Loucy (cell line): ENCODE data around the gene RNF19B.

Source experiments
- H2AFZ ChIP-seq: fragments of 200-600 bp; sonication (generic); 2 replicates; pipeline ENCODE4 v1.6.0; 2016; ENCODE audit warnings: antibody characterized with exemption, mild to moderate bottlenecking, low read length, moderate library complexity
- H3F3A ChIP-seq: fragments of 200-600 bp; 2 replicates; pipeline ENCODE4 v1.6.0; 2016; ENCODE audit warnings: antibody characterized with exemption, low read depth, mild to moderate bottlenecking
- H3K27me3 ChIP-seq: fragments of 200-600 bp; sonication (generic); 2 replicates; pipeline ENCODE4 v1.6.1; 2014; ENCODE audit warnings: low read length, mild to moderate bottlenecking; ENCODE audit not compliant: insufficient read depth, poor library complexity, severe bottlenecking
- H3K36me3 ChIP-seq: fragments of 200-600 bp; sonication (generic); 2 replicates; pipeline ENCODE4 v1.6.1; 2016; ENCODE audit warnings: low read length; ENCODE audit not compliant: insufficient read depth
- H3K4me1 ChIP-seq: fragments of 200-600 bp; sonication (generic); 2 replicates; pipeline ENCODE4 v1.5.1; 2014; ENCODE audit warnings: low read length, mild to moderate bottlenecking; ENCODE audit not compliant: insufficient read depth, poor library complexity, severe bottlenecking
- H3K4me2 ChIP-seq: fragments of 200-600 bp; sonication (generic); 2 replicates; pipeline ENCODE4 v1.6.0; 2014; ENCODE audit warnings: antibody characterized with exemption, low read length, low read depth, mild to moderate bottlenecking; ENCODE audit not compliant: poor library complexity, severe bottlenecking
- H3K4me3 ChIP-seq: fragments of 200-600 bp; sonication (generic); 2 replicates; pipeline ENCODE4 v1.5.1; 2014; ENCODE audit warnings: low read length, mild to moderate bottlenecking, mixed read lengths; ENCODE audit not compliant: poor library complexity, severe bottlenecking
- H3K79me2 ChIP-seq: fragments of 200-600 bp; sonication (generic); 2 replicates; pipeline ENCODE4 v1.6.1; 2014; ENCODE audit warnings: low read length; ENCODE audit not compliant: insufficient read depth
- H3K9ac ChIP-seq: fragments of 200-600 bp; sonication (generic); 2 replicates; pipeline ENCODE4 v1.6.0; 2014; ENCODE audit warnings: mild to moderate bottlenecking, low read depth, low read length, moderate library complexity; ENCODE audit not compliant: poor library complexity, severe bottlenecking
- H3K9me2 ChIP-seq: fragments of 200-600 bp; sonication (generic); replicated peaks from 2 replicates; pipeline ENCODE4 v1.6.1; 2016; ENCODE audit warnings: low read depth, low read length, mixed read lengths
- H3K9me3 ChIP-seq: fragments of 200-600 bp; sonication (generic); 2 replicates; pipeline ENCODE4 v1.6.1; 2014; ENCODE audit warnings: mild to moderate bottlenecking, antibody characterized with exemption, low read length, low read depth; ENCODE audit not compliant: insufficient read depth
- H4K20me1 ChIP-seq: fragments of 200-600 bp; sonication (generic); 2 replicates; pipeline ENCODE4 v1.6.0; 2014; ENCODE audit warnings: antibody characterized with exemption, low read length, mild to moderate bottlenecking; ENCODE audit not compliant: insufficient read depth, poor library complexity, severe bottlenecking
- EZH2phosphoT487 ChIP-seq: fragments of 200-600 bp; IDR thresholded peaks from 2 replicates; pipeline ENCODE4 v1.6.1; 2018; ENCODE audit warnings: antibody characterized with exemption, mild to moderate bottlenecking, moderate library complexity, borderline replicate concordance
- TF ChIP-seq, protein P1 (sequence below): fragments of 200-600 bp; sonication (generic); conservative IDR thresholded peaks from 2 replicates; pipeline ENCODE4 v1.5.1; 2014; ENCODE audit warnings: mild to moderate bottlenecking, antibody characterized with exemption, low read length

The RNF19B gene

DNA sequence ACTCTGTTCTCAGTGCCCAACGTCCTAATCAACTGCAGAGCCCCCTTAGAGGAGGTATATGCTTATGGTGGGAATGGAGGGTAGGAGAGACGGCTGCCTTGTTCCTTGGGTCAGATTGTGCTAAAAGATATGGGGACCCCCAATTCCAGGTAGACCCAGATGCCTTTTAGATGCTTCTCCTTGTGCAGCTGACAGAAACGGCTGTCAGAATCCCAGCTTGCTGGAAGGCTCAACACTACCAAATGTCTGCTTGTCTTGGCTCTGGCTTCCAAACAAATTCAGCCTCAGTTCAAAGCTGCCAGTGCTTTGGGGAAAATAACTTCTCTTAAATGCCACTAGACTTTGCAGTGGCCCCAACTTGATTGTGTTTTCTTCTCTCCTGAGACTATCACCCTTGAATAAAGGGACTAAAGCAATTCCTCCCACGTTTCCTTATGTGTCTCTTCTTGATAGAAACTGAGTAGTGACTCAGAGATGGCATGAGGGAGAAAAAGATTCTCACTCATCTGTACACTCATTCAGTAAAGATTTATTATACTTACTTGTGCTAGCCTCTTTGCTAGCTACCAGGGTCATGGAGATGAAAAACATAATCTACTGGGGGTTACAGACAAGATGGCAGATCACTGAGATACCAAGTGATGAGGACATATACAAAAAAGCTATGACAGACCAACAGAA lies 3.4 kb upstream of the RNF19B start:
- H3K9me3 ChIP-seq: no peaks in the 10 kb centered on the region
- no peak overlapping the region for H3K9ac ChIP-seq
- H3K36me3 ChIP-seq: no peaks in the 10 kb centered on the region
- H3K4me2 ChIP-seq: no peak overlapping the region
- H3K9me2 ChIP-seq: no peaks in the 10 kb centered on the region
- no peaks in the 10 kb centered on the region for H3F3A ChIP-seq
- H3K27me3 ChIP-seq: peaks cover 30% of the 10 kb centered on the region
- peaks cover under 1% of the 10 kb centered on the region for H3K4me1 ChIP-seq
- TF ChIP-seq EZH2phosphoT487: no peak
- TF ChIP-seq, protein P1, sequence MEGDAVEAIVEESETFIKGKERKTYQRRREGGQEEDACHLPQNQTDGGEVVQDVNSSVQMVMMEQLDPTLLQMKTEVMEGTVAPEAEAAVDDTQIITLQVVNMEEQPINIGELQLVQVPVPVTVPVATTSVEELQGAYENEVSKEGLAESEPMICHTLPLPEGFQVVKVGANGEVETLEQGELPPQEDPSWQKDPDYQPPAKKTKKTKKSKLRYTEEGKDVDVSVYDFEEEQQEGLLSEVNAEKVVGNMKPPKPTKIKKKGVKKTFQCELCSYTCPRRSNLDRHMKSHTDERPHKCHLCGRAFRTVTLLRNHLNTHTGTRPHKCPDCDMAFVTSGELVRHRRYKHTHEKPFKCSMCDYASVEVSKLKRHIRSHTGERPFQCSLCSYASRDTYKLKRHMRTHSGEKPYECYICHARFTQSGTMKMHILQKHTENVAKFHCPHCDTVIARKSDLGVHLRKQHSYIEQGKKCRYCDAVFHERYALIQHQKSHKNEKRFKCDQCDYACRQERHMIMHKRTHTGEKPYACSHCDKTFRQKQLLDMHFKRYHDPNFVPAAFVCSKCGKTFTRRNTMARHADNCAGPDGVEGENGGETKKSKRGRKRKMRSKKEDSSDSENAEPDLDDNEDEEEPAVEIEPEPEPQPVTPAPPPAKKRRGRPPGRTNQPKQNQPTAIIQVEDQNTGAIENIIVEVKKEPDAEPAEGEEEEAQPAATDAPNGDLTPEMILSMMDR: no peak
- peaks cover 11% of the 10 kb centered on the region for H4K20me1 ChIP-seq
- H3K4me3 ChIP-seq: no peak overlapping the region
- H3K79me2 ChIP-seq: peaks cover 10% of the 10 kb centered on the region
- H2AFZ ChIP-seq: no peak overlapping the region

DNA sequence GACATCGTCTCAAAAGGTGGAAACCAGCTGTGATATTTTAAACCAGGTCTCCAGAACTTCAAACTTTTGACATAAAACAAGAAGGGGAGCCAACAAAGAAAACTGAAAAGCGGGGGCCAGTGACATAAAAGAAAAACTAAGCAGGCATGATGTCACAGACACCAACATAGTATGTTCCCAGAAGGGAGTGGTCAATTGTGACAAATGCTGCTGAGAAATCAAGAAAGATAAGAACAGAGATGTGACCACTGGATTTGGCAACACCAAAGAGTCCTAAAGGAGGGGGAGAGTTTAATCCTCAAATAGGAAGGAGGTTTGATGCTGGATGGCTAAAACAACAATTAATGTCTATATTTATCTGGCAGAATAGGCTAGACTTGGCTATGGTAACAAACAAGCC lies 2.3 kb upstream of the RNF19B start:
- no peak overlapping the region for H3K4me3 ChIP-seq
- H3K27me3 ChIP-seq: peaks cover 30% of the 10 kb centered on the region
- no peak overlapping the region for H3K9ac ChIP-seq
- H3K9me2 ChIP-seq: no peaks in the 10 kb centered on the region
- H3K4me2 ChIP-seq: no peak overlapping the region
- H3K79me2 ChIP-seq: peaks cover 21% of the 10 kb centered on the region
- H3K4me1 ChIP-seq: peaks cover 12% of the 10 kb centered on the region
- H3F3A ChIP-seq: no peaks in the 10 kb centered on the region
- no peak overlapping the region for H2AFZ ChIP-seq
- H3K36me3 ChIP-seq: no peaks in the 10 kb centered on the region
- TF ChIP-seq, protein P1: no peak
- no peak for TF ChIP-seq EZH2phosphoT487
- H4K20me1 ChIP-seq: peaks cover 18% of the 10 kb centered on the region
- no peaks in the 10 kb centered on the region for H3K9me3 ChIP-seq

DNA sequence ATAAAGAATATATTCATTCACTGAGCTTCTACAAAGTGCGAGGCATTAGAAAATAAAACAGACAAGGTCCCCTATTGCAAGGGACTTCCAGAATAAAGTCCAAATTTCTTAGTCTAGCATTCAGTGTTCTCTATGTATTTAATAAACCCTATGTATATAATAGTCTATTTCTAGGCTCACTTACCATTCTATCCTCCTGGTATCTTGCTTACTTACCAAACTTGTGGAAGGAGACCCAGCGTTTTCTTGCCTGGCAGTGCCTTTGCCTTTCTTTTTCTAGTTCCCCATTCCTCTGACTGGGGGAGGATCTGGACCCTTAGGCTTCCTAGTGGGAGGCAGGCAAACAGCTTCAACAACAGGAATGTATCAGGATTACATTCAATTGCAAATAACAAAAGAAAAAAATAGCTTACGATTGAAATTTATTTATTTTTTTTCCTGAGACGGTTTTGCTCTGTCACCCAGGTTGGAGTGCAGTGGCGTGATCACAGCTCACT lies 690 bp upstream of the RNF19B start:
- Histone ChIP-seq H3K27me3 (peaks cover 30% of the 10 kb centered on the region), H3K4me1 (peaks cover 21% of the 10 kb centered on the region), H3K36me3 (no peaks in the 10 kb centered on the region), H2AFZ (peak overlapping the region; percentile 67), H3K4me2 (peak overlapping the region; percentile 75), H3K9ac (peak overlapping the region; percentile 11), H3F3A (no peaks in the 10 kb centered on the region), H3K4me3 (peak overlapping the region; percentile 70), H4K20me1 (peaks cover 18% of the 10 kb centered on the region), H3K9me2 (no peaks in the 10 kb centered on the region), H3K79me2 (peaks cover 36% of the 10 kb centered on the region), H3K9me3 (no peaks in the 10 kb centered on the region)
- TF ChIP-seq, protein P1: no peak
- no peak for TF ChIP-seq EZH2phosphoT487
